Calu3 (cell line): ENCODE data around the gene NCK2. TPM values are rescaled to one million over a fixed set of nuclear protein-coding genes. Genes with fewer than 3 reads are reported as not detected.
"Not testable (repeated sequence)": the region's sequence is repeated elsewhere in the genome, so short reads cannot be mapped to it uniquely, and the experiment has no call there.

Source experiments
- BruUV-seq: library from RNA; stranded (reverse); fragments of 400-500 nt; replicated peaks from 2 replicates; lab custom pipeline; 2021; lab: Mats Ljungman, UMichigan
- CTCF ChIA-PET: fragments of 300-600 bp; sonication (Branson Sonifier 250); formaldehyde crosslinking; loops from one replicate; lab custom pipeline; 2022; ENCODE audit warnings: antibody characterized with exemption; lab: Charles Lee
- DNase-seq: peaks from one replicate; pipeline ENCODE4 v3.0.0; 2022
- H3K27ac Mint-ChIP-seq: one replicate; pipeline ENCODE4 v1.8.0; 2022; ENCODE audit warnings: mixed read lengths; ENCODE audit not compliant: unreplicated experiment
- H3K27me3 Mint-ChIP-seq: one replicate; pipeline ENCODE4 v1.8.0; 2022; ENCODE audit warnings: mixed read lengths; ENCODE audit not compliant: unreplicated experiment
- H3K36me3 Mint-ChIP-seq: one replicate; pipeline ENCODE4 v1.8.0; 2022; ENCODE audit warnings: mild to moderate bottlenecking, moderate library complexity, mixed read lengths; ENCODE audit not compliant: insufficient read depth, unreplicated experiment
- H3K4me1 Mint-ChIP-seq: one replicate; pipeline ENCODE4 v1.8.0; 2022; ENCODE audit warnings: mild to moderate bottlenecking, low read depth, mixed read lengths; ENCODE audit not compliant: unreplicated experiment
- H3K4me3 Mint-ChIP-seq: one replicate; pipeline ENCODE4 v1.8.0; 2022; ENCODE audit warnings: mild to moderate bottlenecking, low read depth, moderate library complexity, mixed read lengths; ENCODE audit not compliant: unreplicated experiment
- H3K9me3 Mint-ChIP-seq: one replicate; pipeline ENCODE4 v1.8.0; 2022; ENCODE audit warnings: low read depth, mixed read lengths; ENCODE audit not compliant: unreplicated experiment
- CTCF ChIP-seq: fragments of 200-600 bp; IDR thresholded peaks from one replicate; pipeline ENCODE4 v1.8.0; 2022; ENCODE audit warnings: antibody characterized with exemption; ENCODE audit not compliant: unreplicated experiment
- intact Hi-C: fragments of 100-400 bp; cut with micrococcal nuclease; formaldehyde crosslinking; loops from one replicate; pipeline ENCODE4 v1.10.0; 2022; ENCODE audit not compliant: unreplicated experiment
- total RNA-seq: library from RNA; stranded (reverse); gene quantifications from 2 replicates; pipeline ENCODE4 v1.2.3, GENCODE V29; 2022

Gene NCK2
- total RNA-seq, 1 experiment from 2014 or later, result 88.6 TPM

- H3K27ac Mint-ChIP-seq, result no peak overlapping the region
- DNase-seq, result no peak
- TF ChIP-seq CTCF, result no peak
- BruUV-seq, result no TSS peak
- H3K27me3 Mint-ChIP-seq, result no peaks in the 10 kb centered on the region
- H3K4me1 Mint-ChIP-seq, result peaks cover 31% of the 10 kb centered on the region
- CTCF ChIA-PET, result no interaction called here
- H3K9me3 Mint-ChIP-seq, result no peaks in the 10 kb centered on the region
- intact Hi-C loops, result no loop called here
- peaks cover 23% of the 10 kb centered on the region for H3K36me3 Mint-ChIP-seq
- H3K4me3 Mint-ChIP-seq, result no peak overlapping the region
These were observed 23.5 kb downstream of the NCK2 start for GRCh38 chr2:105768176-105768575.

- intact Hi-C loops, result no loop called here
- DNase-seq, result no peak
- Mint-ChIP-seq H3K27me3 (no peaks in the 10 kb centered on the region), H3K4me1 (peaks cover 36% of the 10 kb centered on the region), H3K36me3 (peaks cover 27% of the 10 kb centered on the region), H3K4me3 (no peak overlapping the region), H3K9me3 (no peaks in the 10 kb centered on the region), H3K27ac (no peak overlapping the region)
- no peak for TF ChIP-seq CTCF
- BruUV-seq, result no TSS peak
- CTCF ChIA-PET, result interaction anchor here (0.6 kb wide), 1 partner anchor 11 kb away, joined by 3 read pairs; no protein-coding TSS in a partner anchor
These were observed 24.3 kb downstream of the NCK2 start for GRCh38 chr2:105768961-105769452.

- Mint-ChIP-seq H3K9me3 (no peaks in the 10 kb centered on the region), H3K4me3 (no peak overlapping the region), H3K27me3 (no peaks in the 10 kb centered on the region), H3K27ac (no peak overlapping the region), H3K4me1 (peaks cover 36% of the 10 kb centered on the region), H3K36me3 (peaks cover 27% of the 10 kb centered on the region)
- CTCF ChIA-PET, result interaction anchor here (0.6 kb wide), 1 partner anchor 12 kb away, joined by 3 read pairs; no protein-coding TSS in a partner anchor
- DNase-seq, result no peak
- intact Hi-C loops, result no loop called here
- no peak for TF ChIP-seq CTCF
- BruUV-seq, result no TSS peak
These were observed 24.8 kb downstream of the NCK2 start for GRCh38 chr2:105769504-105769903.

- CTCF ChIA-PET, result no interaction called here
- Mint-ChIP-seq H3K4me1 (peaks cover 35% of the 10 kb centered on the region), H3K9me3 (no peaks in the 10 kb centered on the region), H3K27ac (no peak overlapping the region), H3K27me3 (no peaks in the 10 kb centered on the region), H3K4me3 (no peak overlapping the region), H3K36me3 (peaks cover 27% of the 10 kb centered on the region)
- DNase-seq, result no peak
- no TSS peak for BruUV-seq
- no peak for TF ChIP-seq CTCF
- intact Hi-C loops, result no loop called here
These were observed 25.4 kb downstream of the NCK2 start for GRCh38 chr2:105770149-105770548.

- H3K27me3 Mint-ChIP-seq, BruUV-seq, H3K27ac Mint-ChIP-seq, intact Hi-C loops, CTCF ChIA-PET, H3K4me3 Mint-ChIP-seq, DNase-seq, H3K9me3 Mint-ChIP-seq: not testable (repeated sequence)
- Mint-ChIP-seq H3K36me3 (peaks cover 27% of the 10 kb centered on the region), H3K4me1 (peaks cover 23% of the 10 kb centered on the region)
These were observed 26.6 kb downstream of the NCK2 start for GRCh38 chr2:105771291-105771690.
